ENCODE data around the gene SLC9A3. TPM values are rescaled to one million over a fixed set of nuclear protein-coding genes. Genes with fewer than 3 reads are reported as not detected.

The SLC9A3 gene
- total RNA-seq, 4 donors from 2014 or later, result 4.8 to 701 (median 183) TPM

DNA sequence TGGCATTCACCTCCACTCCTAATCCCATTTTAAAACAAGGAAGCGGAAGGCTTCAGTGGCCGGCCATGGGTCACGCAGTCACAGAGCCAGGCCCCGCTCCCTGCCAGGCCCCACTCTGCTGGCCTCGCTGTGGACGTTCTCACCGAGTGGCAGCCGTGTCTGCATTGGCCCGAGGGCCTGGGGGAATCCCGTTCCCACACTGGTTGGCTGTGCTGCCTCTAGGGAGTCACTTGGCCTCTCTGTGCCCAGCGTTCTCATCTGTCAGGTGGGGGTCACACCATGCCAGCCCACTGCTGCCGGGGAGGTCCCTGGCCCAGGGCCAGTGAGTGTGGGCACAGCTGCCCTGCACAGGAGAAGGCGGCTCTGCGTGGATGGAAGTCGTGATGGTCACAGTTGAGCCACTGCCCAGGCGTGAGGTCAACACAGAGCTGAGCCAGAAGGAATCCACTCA is 13.4 kb upstream of the SLC9A3 start:
- no peaks in the 10 kb centered on the region for H3K9me3 ChIP-seq
- intact Hi-C loops (cut with DNase I; ENCODE audit: low total_unique reads) (no loop called here), in situ Hi-C loops (cut with MboI; ENCODE audit: low pct_ligation_motif_present in 1 of 4, low pct_unique_long_range_greater_than_20kb in 1 of 4, low sequenced_read_pairs in 3 of 4) (no loop called here)
- no peak overlapping the region for H3K4me3 ChIP-seq
- WGBS, 2 donors (ENCODE audit: low coverage in 1 of 2), result 91% methylated on average over 16 of the region's 16 CpGs; no CpG with 5 or more reads in 1 of the 2 donors
- H3K27me3 ChIP-seq, result peaks cover 78% of the 10 kb centered on the region
- H3K27ac ChIP-seq, result no peak overlapping the region
- H3K36me3 ChIP-seq, result no peaks in the 10 kb centered on the region
- no peak for TF ChIP-seq EP300 (IDR thresholded peaks at IDR 0.05; ENCODE audit: low read depth)
- TF ChIP-seq, protein P1, sequence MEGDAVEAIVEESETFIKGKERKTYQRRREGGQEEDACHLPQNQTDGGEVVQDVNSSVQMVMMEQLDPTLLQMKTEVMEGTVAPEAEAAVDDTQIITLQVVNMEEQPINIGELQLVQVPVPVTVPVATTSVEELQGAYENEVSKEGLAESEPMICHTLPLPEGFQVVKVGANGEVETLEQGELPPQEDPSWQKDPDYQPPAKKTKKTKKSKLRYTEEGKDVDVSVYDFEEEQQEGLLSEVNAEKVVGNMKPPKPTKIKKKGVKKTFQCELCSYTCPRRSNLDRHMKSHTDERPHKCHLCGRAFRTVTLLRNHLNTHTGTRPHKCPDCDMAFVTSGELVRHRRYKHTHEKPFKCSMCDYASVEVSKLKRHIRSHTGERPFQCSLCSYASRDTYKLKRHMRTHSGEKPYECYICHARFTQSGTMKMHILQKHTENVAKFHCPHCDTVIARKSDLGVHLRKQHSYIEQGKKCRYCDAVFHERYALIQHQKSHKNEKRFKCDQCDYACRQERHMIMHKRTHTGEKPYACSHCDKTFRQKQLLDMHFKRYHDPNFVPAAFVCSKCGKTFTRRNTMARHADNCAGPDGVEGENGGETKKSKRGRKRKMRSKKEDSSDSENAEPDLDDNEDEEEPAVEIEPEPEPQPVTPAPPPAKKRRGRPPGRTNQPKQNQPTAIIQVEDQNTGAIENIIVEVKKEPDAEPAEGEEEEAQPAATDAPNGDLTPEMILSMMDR (IDR thresholded peaks at IDR 0.05), result no peak
- TF ChIP-seq POLR2A (IDR thresholded peaks at IDR 0.05), result no peak
- no peak for TF ChIP-seq POLR2AphosphoS5 (IDR thresholded peaks at IDR 0.05)
- no peaks in the 10 kb centered on the region for H3K4me1 ChIP-seq
- no peak for DNase-seq

DNA sequence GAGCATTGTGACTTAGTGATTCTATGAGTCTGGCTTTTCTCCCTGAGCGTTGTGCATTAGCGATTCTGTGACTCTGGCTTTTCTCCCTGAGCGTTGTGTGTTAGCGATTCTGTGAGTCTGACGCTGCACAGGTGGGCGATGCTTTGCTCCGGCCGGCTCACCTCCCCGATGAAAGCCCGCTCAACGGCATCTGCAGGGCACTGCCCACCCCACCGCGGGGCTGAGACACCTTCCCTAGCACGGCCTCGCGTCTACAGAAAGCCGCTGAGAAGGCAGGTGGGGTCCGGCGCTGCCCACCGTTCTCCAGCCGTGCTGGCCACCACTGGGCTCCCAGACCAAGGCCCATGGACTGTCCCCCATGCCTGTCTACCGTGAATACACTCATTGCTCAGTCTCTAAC is 12.8 kb upstream of the SLC9A3 start:
- no peak for DNase-seq
- intact Hi-C loops (cut with DNase I; ENCODE audit: low total_unique reads), result no loop called here
- in situ Hi-C loops (cut with MboI; ENCODE audit: low pct_ligation_motif_present in 1 of 4, low pct_unique_long_range_greater_than_20kb in 1 of 4, low sequenced_read_pairs in 3 of 4), result no loop called here
- TF ChIP-seq POLR2A (IDR thresholded peaks at IDR 0.05) (no peak), POLR2AphosphoS5 (IDR thresholded peaks at IDR 0.05) (no peak), EP300 (IDR thresholded peaks at IDR 0.05; ENCODE audit: low read depth) (no peak)
- TF ChIP-seq, protein P1 (IDR thresholded peaks at IDR 0.05), result no peak
- no peaks in the 10 kb centered on the region for H3K4me1 ChIP-seq
- no peak overlapping the region for H3K27ac ChIP-seq
- no peaks in the 10 kb centered on the region for H3K9me3 ChIP-seq
- H3K27me3 ChIP-seq, result peaks cover 83% of the 10 kb centered on the region
- no peaks in the 10 kb centered on the region for H3K36me3 ChIP-seq
- H3K4me3 ChIP-seq, result no peak overlapping the region
- WGBS, 2 donors (ENCODE audit: low coverage in 1 of 2), result 85% methylated on average over 22 of the region's 22 CpGs; no CpG with 5 or more reads in 1 of the 2 donors

DNA sequence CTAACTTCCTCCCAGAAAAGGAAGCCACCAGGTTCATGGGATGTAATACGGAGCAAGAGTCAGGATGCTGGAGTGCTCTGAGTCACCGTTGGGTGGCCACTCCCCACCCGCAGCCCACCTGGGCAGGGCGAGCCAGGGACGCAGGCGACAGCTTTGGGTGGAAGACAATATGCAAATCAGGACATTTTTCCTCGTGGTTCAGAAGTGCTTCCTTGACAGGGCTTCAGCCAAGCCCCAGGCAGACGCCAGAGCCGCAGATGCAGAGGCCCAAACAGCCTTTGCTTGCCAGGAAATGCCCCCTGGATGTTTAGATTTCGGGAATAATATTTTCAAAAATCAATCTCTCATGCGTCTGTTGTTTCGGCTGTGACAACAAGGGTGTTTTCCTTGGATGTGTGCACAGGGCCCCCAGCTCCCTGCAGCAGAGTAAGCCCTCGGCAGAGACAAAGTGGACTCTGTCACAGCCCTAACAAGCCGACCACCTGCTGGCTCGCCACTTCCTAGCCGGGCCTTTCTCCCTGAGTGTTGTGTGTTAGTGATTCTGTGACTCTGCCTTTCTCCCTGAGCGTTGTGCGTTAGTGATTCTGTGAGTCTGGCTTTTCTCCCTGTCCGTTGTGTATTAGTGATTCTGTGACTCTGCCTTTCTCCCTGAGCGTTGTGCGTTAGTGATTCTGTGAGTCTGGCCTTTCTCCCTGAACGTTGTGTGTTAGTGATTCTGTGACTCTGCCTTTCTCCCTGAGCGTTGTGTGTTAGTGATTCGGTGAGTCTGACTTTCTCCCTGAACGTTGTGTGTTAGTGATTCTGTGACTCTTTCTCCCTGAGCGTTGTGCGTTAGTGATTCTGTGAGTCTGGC is 11.8 kb upstream of the SLC9A3 start:
- in situ Hi-C loops (cut with MboI; ENCODE audit: low pct_ligation_motif_present in 1 of 4, low pct_unique_long_range_greater_than_20kb in 1 of 4, low sequenced_read_pairs in 3 of 4) (no loop called here), intact Hi-C loops (cut with DNase I; ENCODE audit: low total_unique reads) (no loop called here)
- no peaks in the 10 kb centered on the region for H3K4me1 ChIP-seq
- H3K4me3 ChIP-seq, result no peak overlapping the region
- no peak overlapping the region for H3K27ac ChIP-seq
- no peaks in the 10 kb centered on the region for H3K9me3 ChIP-seq
- H3K36me3 ChIP-seq, result no peaks in the 10 kb centered on the region
- 52 to 55% methylated on average over 13 to 27 of the region's 27 CpGs for WGBS, 2 donors (ENCODE audit: low coverage in 1 of 2)
- TF ChIP-seq POLR2A (IDR thresholded peaks at IDR 0.05), result no peak
- TF ChIP-seq, protein P1 (IDR thresholded peaks at IDR 0.05), result no peak
- no peak for TF ChIP-seq EP300 (IDR thresholded peaks at IDR 0.05; ENCODE audit: low read depth)
- no peak for TF ChIP-seq POLR2AphosphoS5 (IDR thresholded peaks at IDR 0.05)
- no peak for DNase-seq
- H3K27me3 ChIP-seq, result peaks cover 85% of the 10 kb centered on the region

DNA sequence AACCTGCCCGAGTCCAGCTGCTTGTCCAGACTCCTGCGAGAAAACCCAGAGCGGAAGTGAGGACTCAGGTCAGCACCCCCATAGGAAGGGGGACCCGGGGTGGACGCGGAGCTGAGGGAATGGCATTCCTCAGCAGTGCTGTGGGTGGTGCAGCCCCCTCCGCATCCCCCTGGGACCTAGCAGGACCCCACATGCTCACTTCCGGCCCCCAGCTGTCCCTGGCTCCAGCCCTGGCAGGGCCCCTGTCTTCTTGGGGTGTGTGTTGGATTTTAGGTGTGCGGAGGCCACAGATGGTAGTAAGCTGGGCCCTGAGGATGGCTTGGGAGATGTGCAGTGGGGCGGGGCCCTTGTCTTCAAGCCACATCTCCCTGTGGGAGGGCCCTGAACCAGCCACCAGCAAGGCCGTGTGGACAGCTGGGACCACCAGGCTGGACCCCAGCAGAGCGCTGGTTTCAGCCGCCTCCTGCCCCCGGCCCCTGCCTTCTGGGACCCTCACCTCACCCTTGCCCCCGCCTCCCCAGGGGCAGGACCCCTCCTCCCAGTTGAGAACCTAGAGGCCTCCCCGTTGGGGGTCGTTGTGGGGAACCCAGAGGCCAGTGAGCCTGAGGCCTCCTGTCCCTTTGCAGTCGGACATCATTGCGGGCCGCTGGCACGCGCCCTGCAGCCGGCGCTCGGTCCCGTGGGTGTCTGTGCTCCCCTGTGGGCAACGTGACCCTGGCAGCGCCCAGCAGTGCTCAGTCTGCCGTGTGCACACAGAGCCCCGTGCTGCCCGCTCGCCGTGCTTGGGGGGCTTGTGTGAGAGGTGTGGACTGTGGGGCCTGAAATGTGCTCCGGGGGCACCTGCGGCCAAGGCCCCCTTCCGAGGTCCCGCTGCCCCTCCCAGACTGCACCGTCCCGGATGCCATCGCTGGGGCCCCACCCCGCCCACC is 10.8 kb upstream of the SLC9A3 start:
- no peak for TF ChIP-seq EP300 (IDR thresholded peaks at IDR 0.05; ENCODE audit: low read depth)
- TF ChIP-seq POLR2A (IDR thresholded peaks at IDR 0.05), result no peak
- TF ChIP-seq POLR2AphosphoS5 (IDR thresholded peaks at IDR 0.05), result no peak
- TF ChIP-seq, protein P1 (IDR thresholded peaks at IDR 0.05), result no peak
- intact Hi-C loops (cut with DNase I; ENCODE audit: low total_unique reads), result no loop called here
- Histone ChIP-seq H3K4me3 (no peak overlapping the region), H3K27ac (no peak overlapping the region), H3K9me3 (no peaks in the 10 kb centered on the region), H3K4me1 (no peaks in the 10 kb centered on the region), H3K36me3 (no peaks in the 10 kb centered on the region), H3K27me3 (peaks cover 85% of the 10 kb centered on the region)
- WGBS, 2 donors (ENCODE audit: low coverage in 1 of 2), result 86% methylated on average over 33 of the region's 41 CpGs; no CpG with 5 or more reads in 1 of the 2 donors
- in situ Hi-C loops (cut with MboI; ENCODE audit: low pct_ligation_motif_present in 1 of 4, low pct_unique_long_range_greater_than_20kb in 1 of 4, low sequenced_read_pairs in 3 of 4), result no loop called here
- DNase-seq, result no peak

Measured in transverse colon (tissue), 4 donors.